GM20431 (cell line): ENCODE data around the gene TENT4A.

Experiments
- in situ Hi-C: fragments of 300-500 bp; cut with MseI, MboI; formaldehyde crosslinking; loops from one replicate; pipeline ENCODE4 v1.15.0; 2020; ENCODE audit warnings: low sequenced_read_pairs; ENCODE audit not compliant: unreplicated experiment

TENT4A gene

GRCh38 chr5:6744841-6745705 lies 31.8 kb downstream of the TENT4A start:
- in situ Hi-C loops: loop anchor here (25.0 kb wide), 1 partner anchor 108 kb away; the partner anchor contains the start of genes NSUN2 and SRD5A1

GRCh38 chr5:6745706-6746222 lies 32.5 kb downstream of the TENT4A start:
- in situ Hi-C loops: loop anchor here (25.0 kb wide), 1 partner anchor 108 kb away; the partner anchor contains the start of genes NSUN2 and SRD5A1

DNA sequence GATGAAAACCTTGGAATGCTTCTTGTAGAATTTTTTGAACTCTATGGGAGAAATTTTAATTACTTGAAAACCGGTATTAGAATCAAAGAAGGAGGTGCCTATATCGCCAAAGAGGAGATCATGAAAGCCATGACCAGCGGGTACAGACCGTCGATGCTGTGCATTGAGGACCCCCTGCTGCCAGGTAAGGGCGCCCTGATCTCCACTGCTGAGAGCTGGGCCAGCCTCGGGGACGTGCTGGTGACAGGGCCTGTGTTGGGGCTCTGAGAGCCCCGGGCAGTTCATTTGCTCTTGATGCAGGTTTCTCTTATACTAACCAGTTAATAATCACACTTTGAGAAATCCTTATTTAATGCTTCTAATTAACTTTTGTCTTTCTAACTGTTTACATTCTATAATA lies 33.0 kb downstream of the TENT4A start:
- in situ Hi-C loops: loop anchor here (25.0 kb wide), 1 partner anchor 109 kb away; the partner anchor contains the start of genes NSUN2 and SRD5A1

DNA sequence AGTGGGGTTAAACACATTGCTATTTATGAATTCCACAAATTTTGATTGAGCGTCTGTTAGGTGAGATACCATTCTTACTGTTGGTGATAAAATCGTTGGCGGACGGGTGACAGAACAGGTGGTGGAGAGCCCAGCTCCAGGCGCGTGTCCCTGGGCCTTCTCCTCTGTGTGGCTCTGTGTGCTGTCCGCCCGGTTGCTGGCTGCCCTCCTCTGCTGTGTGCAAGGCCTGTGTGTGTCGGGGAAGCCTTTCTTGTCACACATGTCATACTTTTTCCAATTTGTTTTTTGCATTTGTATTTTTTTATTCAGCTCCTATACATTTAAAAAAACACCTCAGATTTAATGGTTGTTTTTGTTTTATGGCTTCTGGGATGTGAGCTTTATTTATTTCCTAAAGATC lies 33.9 kb downstream of the TENT4A start:
- in situ Hi-C loops: loop anchor here (25.0 kb wide), 1 partner anchor 110 kb away; the partner anchor contains the start of genes NSUN2 and SRD5A1

DNA sequence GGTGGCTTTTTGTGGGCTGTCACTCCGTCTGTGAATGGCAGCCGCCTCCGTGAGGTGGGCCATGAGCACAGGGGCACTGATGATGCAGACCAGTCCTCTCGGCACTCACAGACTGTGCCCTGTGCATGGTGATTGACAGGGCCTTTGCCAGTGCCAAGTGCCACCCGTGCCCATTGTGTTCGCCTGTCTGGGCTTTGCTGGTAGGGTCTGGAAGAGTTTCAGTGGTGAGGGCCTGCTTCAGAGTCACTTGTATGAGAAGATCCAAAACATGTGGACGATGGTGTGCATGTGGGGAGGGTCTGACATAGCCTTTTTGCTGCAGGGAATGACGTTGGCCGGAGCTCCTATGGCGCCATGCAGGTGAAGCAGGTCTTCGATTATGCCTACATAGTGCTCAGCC lies 34.9 kb downstream of the TENT4A start:
- in situ Hi-C loops: loop anchor here (25.0 kb wide), 1 partner anchor 111 kb away; the partner anchor contains the start of genes NSUN2 and SRD5A1

- in situ Hi-C loops: loop anchor here (25.0 kb wide), 1 partner anchor 112 kb away; the partner anchor contains the start of genes NSUN2 and SRD5A1
Observed at GRCh38 chr5:6749026-6749716, 35.9 kb downstream of the TENT4A start.

DNA sequence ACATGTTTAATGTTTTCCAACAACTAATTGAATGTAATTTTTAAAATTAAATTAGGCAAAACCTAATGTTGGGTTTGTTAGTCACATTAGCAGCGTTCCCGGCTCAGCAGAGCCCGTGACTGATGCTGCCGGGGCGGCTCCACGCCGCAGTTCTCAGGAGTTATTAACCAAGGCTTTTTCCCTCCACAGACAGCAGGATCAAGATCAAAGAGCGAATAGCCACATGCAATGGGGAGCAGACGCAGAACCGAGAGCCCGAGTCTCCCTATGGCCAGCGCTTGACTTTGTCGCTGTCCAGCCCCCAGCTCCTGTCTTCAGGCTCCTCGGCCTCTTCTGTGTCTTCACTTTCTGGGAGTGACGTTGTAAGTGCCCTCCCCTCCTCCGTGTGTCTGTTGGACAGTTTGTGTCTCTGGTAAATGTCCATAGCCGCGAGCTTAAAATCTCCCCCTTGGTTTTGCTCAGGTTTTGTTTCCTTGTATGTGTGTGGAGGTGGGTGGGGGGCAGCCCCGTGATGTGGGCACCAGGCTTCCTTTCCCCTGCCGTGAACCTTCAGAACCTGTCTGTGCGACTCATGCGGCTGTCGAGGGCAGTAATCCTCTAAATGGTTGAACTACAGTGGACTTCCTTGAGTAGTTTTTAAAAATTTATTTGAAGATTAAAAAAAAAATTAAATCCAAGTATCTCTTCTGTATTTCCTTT lies 37.1 kb downstream of the TENT4A start:
- in situ Hi-C loops: no loop called here

- in situ Hi-C loops: no loop called here
Observed at GRCh38 chr5:6750951-6751685, 37.9 kb downstream of the TENT4A start.

DNA sequence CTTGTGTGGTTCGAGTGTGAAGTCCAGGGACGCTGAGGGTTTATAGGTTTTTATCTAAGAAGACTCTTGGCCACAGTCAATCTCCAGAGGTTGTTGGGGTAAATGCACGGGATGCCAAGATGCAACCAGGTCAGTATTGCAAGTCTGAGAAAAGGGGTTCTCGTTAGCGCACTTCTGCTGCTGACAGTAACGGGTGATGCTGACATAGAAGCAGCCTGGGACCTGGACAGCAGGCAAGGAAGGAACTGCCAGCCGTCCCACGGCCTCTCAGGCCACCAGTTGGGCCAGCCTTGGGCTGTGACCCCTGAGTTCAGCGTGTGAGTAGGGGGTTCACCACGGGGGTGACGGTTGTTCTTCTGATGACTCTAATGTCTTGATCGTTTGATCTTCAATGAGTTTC lies 39.0 kb downstream of the TENT4A start:
- in situ Hi-C loops: no loop called here

DNA sequence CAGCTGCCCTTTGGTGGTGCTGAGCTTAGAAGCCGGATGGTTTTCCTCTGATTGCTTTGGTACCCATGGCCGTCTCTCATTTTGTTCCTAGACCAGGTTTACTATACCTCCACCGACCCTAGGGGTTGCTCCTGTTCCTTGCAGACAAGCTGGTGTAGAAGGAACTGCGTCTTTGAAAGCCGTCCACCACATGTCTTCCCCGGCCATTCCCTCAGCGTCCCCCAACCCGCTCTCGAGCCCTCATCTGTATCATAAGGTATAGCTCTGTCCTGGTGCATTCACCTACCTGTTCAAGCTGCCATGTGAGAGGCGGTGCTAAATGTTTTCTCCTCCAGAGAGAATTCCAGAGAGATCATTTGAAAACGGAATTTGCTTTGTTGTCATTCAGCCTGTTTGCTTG lies 39.5 kb downstream of the TENT4A start:
- in situ Hi-C loops: no loop called here

DNA sequence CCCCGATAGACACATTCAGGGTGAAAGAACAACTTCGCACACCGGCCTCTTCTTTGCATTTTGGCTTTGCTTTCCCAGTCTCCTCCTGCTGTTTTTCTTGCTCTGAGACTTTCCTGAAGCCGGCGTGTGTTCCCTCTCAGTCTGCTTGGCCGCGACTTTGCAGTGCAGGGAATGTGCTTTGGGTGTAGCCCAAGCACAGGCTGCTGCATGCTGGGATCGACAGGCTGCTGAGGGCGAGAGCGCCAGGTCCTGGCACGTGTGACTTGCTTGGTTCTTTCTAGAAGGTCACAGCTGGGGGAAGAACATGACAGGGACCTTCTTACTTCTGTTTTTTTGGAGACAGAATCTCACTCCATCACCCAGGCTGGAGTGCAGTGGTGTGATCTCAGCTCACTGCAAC lies 40.6 kb downstream of the TENT4A start:
- in situ Hi-C loops: no loop called here

GRCh38 chr5:6754766-6755165 lies 41.5 kb downstream of the TENT4A start:
- in situ Hi-C loops: no loop called here

DNA sequence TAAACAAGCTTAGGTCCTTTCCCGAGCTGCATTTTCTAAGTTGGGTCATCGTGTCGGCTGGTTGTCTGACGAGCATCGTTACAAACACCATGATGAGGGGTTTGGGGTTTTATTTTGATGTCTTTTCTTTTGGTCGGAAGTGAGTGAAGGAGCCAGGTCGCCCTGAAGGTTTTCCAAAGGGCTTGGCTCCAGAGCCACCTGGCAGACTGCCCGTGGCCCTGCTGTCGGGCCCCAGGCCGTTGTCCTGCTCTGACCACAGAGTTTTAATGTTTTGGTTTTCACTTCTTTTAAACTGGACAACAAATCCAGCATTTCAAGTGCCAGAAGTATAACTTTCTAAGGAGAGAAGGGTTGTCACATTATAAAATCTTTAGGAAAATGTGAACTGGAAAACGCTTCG lies 42.3 kb downstream of the TENT4A start:
- in situ Hi-C loops: no loop called here

- in situ Hi-C loops: no loop called here
Observed at GRCh38 chr5:6755941-6756340, 42.7 kb downstream of the TENT4A start.

DNA sequence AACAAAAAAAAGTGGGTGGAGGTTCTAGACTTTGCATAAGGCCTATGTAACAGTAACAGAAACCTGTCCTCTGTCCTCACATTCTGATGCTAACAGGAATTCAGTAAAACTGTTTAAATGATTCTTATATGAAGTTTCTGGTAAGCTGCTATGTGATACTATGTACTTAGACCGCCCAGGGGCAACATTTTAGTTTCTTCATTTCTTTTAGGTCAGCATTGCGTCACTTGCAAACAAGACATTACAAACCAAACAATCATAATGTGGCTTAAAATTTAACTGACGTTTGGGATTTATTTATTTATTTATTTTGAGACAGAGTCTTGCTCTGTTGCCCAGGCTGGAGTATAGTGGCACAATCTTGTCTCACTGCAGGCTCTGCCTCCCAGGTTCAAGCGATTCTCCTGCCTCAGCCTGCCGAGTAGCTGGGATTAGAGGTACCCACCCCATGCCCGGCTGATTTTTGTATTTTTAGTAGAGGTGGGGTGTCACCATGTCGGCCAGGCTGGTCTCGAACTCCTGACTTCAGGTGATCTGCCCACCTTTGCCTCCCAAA lies 44.3 kb downstream of the TENT4A start:
- in situ Hi-C loops: no loop called here

DNA sequence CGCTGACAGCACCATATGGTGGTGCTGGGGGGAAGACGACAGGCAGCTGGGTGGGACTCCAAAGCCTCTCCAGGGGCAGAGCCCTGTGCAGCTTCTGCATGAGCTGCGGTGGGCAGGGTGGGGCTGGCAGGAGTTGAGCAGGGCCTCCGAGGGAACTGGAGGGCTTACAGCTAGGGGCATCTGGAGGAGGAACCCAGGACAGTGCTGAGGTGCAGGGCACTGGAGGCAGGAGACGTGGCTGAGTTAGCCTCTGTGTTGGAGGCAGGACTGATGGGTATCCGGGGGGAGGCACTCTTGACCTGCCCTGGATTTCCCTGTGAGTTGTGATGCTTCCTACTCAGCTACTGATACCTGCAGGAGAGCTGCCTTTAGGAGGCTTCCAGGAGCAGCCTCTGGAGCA lies 45.0 kb downstream of the TENT4A start:
- in situ Hi-C loops: no loop called here

- in situ Hi-C loops: no loop called here
Observed at GRCh38 chr5:6758706-6759105, 45.5 kb downstream of the TENT4A start.

DNA sequence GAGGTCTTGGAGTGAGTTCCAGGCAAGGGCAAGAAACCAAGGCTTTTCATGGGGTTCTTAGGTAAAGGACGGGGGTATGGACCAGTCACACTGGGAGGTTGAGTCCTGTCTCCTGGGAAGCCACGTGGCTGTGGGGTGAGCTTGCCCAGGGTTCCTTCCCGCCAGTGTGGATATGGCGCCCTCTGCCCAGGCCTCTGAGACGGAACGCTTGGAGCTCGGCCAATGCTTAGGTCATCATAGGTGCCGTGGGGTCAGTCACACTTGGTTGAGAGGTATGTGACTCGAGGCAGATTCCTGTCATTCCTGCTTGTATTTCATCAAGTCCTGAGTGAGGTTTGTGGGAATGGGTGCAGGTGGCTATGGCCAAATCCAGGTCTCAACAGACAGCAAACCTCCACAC lies 46.2 kb downstream of the TENT4A start:
- in situ Hi-C loops: no loop called here

GRCh38 chr5:6759983-6760382 lies 46.8 kb downstream of the TENT4A start:
- in situ Hi-C loops: no loop called here
